ENCODE data around the gene ZFAND3. TPM values are rescaled to one million over a fixed set of nuclear protein-coding genes. Genes with fewer than 3 reads are reported as not detected.
"Not testable (repeated sequence)": the region's sequence is repeated elsewhere in the genome, so short reads cannot be mapped to it uniquely, and the experiment has no call there.

ZFAND3 gene
- total RNA-seq, 1 donor from 2014 or later = 81.8 TPM

DNA sequence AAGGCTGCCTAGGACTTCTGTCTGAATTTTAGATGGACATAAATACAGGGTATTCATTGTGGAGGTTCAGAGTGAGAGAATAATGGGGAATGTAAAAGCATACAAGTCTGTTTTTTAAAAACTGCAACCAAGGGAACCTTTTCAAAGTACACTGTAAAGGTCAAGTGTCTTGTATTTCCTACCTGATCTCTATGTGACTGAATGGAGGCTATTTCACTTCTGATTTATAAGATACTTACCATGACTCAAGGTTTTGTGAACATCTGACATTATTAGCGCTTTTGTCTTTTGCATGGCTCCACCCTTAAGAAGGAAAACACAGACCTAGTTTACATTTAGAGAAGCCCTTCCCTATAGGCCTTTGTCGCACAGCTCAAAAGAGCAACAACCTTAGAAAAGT, 126.5 kb downstream of the ZFAND3 start:
- peaks cover 59% of the 10 kb centered on the region for H3K4me1 ChIP-seq
- peaks cover 8% of the 10 kb centered on the region for H3K9me3 ChIP-seq (replicated peaks)
- no peaks in the 10 kb centered on the region for H3K36me3 ChIP-seq
- no peaks in the 10 kb centered on the region for H3K27me3 ChIP-seq (ENCODE audit: low read depth)
- no peak for DNase-seq
- TF ChIP-seq, protein P1, sequence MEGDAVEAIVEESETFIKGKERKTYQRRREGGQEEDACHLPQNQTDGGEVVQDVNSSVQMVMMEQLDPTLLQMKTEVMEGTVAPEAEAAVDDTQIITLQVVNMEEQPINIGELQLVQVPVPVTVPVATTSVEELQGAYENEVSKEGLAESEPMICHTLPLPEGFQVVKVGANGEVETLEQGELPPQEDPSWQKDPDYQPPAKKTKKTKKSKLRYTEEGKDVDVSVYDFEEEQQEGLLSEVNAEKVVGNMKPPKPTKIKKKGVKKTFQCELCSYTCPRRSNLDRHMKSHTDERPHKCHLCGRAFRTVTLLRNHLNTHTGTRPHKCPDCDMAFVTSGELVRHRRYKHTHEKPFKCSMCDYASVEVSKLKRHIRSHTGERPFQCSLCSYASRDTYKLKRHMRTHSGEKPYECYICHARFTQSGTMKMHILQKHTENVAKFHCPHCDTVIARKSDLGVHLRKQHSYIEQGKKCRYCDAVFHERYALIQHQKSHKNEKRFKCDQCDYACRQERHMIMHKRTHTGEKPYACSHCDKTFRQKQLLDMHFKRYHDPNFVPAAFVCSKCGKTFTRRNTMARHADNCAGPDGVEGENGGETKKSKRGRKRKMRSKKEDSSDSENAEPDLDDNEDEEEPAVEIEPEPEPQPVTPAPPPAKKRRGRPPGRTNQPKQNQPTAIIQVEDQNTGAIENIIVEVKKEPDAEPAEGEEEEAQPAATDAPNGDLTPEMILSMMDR (IDR thresholded peaks at IDR 0.05; ENCODE audit: borderline replicate concordance) = no peak
- no peak overlapping the region for H3K27ac ChIP-seq (replicated peaks)
- intact Hi-C loops (cut with micrococcal nuclease) = no loop called here
- H3K4me3 ChIP-seq = no peak overlapping the region

DNA sequence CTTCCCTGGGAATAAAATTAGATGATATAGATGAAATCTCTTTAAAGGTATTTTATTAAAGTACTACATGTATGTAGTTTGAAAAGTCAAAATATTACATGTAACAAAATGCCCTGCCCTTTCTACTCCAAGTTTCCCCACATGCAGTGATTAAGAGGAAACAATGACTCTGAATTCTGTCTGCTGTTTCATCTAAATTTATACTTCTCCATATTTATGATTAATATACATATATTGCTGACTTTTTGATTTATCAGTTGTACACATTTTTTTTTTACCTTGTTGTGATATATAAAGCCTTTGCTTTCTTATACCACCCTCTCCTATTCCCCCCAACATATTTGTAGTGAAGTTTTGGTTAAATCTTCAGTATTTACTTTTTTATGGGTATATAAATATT, 127.9 kb downstream of the ZFAND3 start:
- Histone ChIP-seq H3K36me3 (no peaks in the 10 kb centered on the region), H3K27ac (replicated peaks) (no peak overlapping the region), H3K27me3 (ENCODE audit: low read depth) (no peaks in the 10 kb centered on the region), H3K4me3 (no peak overlapping the region), H3K9me3 (replicated peaks) (peaks cover 8% of the 10 kb centered on the region), H3K4me1 (peaks cover 52% of the 10 kb centered on the region)
- intact Hi-C loops (cut with micrococcal nuclease) = no loop called here
- TF ChIP-seq, protein P1 (IDR thresholded peaks at IDR 0.05; ENCODE audit: borderline replicate concordance) = no peak
- DNase-seq = no peak

DNA sequence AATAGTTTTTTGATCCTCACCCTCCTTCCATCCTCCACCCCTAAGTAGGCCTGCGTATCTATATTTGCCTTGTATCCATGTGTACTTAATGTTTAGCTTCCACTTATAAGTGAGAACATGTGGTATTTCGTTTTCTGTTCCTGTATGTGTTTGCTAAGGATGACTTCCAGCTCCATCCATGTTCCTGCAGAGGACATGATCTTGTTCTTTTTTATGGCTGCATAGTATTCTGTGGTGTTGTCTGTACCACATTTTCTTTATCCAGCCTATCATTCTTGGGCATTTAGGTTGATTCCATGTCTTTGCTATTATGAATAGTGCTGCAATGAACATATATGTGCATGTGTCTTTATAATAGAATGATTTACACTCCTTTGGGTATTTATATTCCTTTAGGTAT, 129.1 kb downstream of the ZFAND3 start:
- H3K36me3 ChIP-seq; intact Hi-C loops (cut with micrococcal nuclease); H3K27ac ChIP-seq (replicated peaks); DNase-seq; H3K9me3 ChIP-seq (replicated peaks); H3K27me3 ChIP-seq (ENCODE audit: low read depth); H3K4me3 ChIP-seq: not testable (repeated sequence)
- peaks cover 46% of the 10 kb centered on the region for H3K4me1 ChIP-seq

DNA sequence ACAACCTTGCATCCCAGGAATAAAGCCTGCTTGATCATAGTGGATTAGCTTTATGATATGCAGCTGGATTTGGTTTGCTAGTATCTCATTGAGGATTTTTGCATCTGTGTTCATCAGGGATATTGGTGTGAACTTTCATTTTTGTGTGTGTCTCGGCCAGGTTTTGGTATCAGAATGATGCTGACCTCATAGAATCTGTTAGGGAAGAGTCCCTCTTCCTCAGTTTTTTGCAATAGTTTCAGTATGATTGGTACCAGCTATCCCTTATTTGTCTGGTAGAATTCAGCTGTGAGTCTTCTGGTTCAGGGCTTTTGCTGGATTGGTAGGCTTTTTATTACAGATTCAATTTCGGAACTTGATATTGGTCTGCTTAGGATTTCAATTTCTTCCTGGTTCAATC, 132.5 kb downstream of the ZFAND3 start:
- Histone ChIP-seq H3K4me3 (no peak overlapping the region), H3K36me3 (no peaks in the 10 kb centered on the region), H3K4me1 (peaks cover 51% of the 10 kb centered on the region), H3K27me3 (ENCODE audit: low read depth) (no peaks in the 10 kb centered on the region), H3K27ac (replicated peaks) (no peak overlapping the region), H3K9me3 (replicated peaks) (peaks cover 8% of the 10 kb centered on the region)
- no peak for DNase-seq
- TF ChIP-seq, protein P1 (IDR thresholded peaks at IDR 0.05; ENCODE audit: borderline replicate concordance) = no peak
- intact Hi-C loops (cut with micrococcal nuclease) = no loop called here

DNA sequence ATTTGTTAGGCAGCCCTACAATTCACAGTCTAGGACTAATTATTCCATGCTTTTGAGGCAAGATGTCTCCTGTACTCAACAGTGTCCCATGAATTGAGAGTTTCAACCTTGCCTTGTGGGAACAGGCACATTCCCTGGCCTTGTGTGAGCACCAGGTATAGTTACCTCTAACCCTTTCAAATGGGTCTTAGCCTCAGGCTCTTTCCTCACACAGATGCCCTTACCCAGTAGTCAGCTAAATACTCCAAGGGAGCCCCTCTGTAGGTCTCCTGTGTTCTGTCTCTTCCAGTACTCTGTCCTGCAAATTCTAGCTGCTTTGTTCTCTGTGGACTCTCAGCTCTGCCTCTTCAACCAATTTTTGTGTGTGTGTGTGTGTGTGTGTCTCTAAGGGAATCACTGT, 135.3 kb downstream of the ZFAND3 start:
- H3K4me1 ChIP-seq = peaks cover 61% of the 10 kb centered on the region
- intact Hi-C loops (cut with micrococcal nuclease) = no loop called here
- no peaks in the 10 kb centered on the region for H3K9me3 ChIP-seq (replicated peaks)
- no peak overlapping the region for H3K4me3 ChIP-seq
- TF ChIP-seq, protein P1 (IDR thresholded peaks at IDR 0.05; ENCODE audit: borderline replicate concordance) = no peak
- no peaks in the 10 kb centered on the region for H3K36me3 ChIP-seq
- H3K27ac ChIP-seq (replicated peaks) = no peak overlapping the region
- DNase-seq = no peak
- H3K27me3 ChIP-seq (ENCODE audit: low read depth) = no peaks in the 10 kb centered on the region

DNA sequence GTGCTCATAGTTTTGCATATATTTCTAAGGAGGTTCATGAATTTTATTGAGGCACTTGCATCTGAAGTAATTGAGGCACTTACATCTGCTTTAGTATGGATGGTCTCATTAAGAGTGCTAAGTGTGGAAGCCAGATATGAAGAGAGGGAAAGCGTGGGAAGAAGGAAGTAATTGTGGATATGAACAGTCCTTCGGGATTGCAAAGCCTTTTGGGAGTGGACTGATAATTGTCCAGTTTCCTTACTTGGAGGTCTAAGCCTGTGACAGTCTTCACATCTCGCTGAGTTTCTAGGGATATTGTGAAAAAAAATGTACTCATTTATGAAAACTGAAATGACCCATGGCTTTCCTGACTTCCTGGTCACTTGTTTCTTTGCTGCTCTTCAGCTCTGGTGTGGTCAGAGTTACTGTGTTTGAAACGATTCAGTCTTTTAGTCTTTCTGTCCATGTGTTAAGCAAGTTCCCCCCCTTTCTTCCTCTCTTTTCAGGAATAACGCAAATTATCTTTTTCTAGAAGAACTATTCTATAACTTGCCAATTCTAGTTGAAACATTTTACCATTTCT, 137.3 kb downstream of the ZFAND3 start:
- Histone ChIP-seq H3K27ac (replicated peaks) (no peak overlapping the region), H3K4me1 (peaks cover 65% of the 10 kb centered on the region), H3K4me3 (no peak overlapping the region), H3K36me3 (no peaks in the 10 kb centered on the region), H3K9me3 (replicated peaks) (no peaks in the 10 kb centered on the region), H3K27me3 (ENCODE audit: low read depth) (no peaks in the 10 kb centered on the region)
- intact Hi-C loops (cut with micrococcal nuclease) = no loop called here
- DNase-seq = no peak
- TF ChIP-seq, protein P1 (IDR thresholded peaks at IDR 0.05; ENCODE audit: borderline replicate concordance) = no peak
